ENCODE results near the gene AATK. TPM values are rescaled to one million over a fixed set of nuclear protein-coding genes. Genes with fewer than 3 reads are reported as not detected.

Gene AATK
- total and polyA plus RNA-seq, 8 donors: 13.3 to 48.5 (median 19.4) TPM

GRCh38 chr17:81196505-81197408 is 30.7 kb upstream of the AATK start:
- H3K9me3 ChIP-seq: no peaks in the 10 kb centered on the region
- H3K27me3 ChIP-seq: no peaks in the 10 kb centered on the region
- no peak overlapping the region for H3K4me3 ChIP-seq
- TF ChIP-seq CTCF (IDR thresholded peaks at IDR 0.05): no peak
- peaks cover 0 to 46% of the 10 kb centered on the region in 2 donors for H3K36me3 ChIP-seq
- no peak for ATAC-seq
- peak in 1 of 4 donors; percentile 76 for DNase-seq
- intact Hi-C loops (cut with DNase I): no loop called here
- peaks cover 0 to 22% of the 10 kb centered on the region in 2 donors for H3K4me1 ChIP-seq
- H3K27ac ChIP-seq: no peak overlapping the region

- DNase-seq (peak in 1 of 4 donors; percentile 47), ATAC-seq (no peak)
- no peak for TF ChIP-seq CTCF (IDR thresholded peaks at IDR 0.05)
- Histone ChIP-seq H3K4me3 (no peak overlapping the region), H3K27ac (no peak overlapping the region), H3K27me3 (no peaks in the 10 kb centered on the region), H3K9me3 (no peaks in the 10 kb centered on the region), H3K36me3 (peaks cover 0 to 49% of the 10 kb centered on the region in 2 donors), H3K4me1 (peaks cover 0 to 21% of the 10 kb centered on the region in 2 donors)
- intact Hi-C loops (cut with DNase I): no loop called here
Measured at GRCh38 chr17:81195941-81196495, 30.0 kb upstream of the AATK start.

- DNase-seq: no peak
- no peaks in the 10 kb centered on the region for H3K27me3 ChIP-seq
- H3K27ac ChIP-seq: no peak overlapping the region
- intact Hi-C loops (cut with DNase I): no loop called here
- H3K36me3 ChIP-seq: peaks cover 0 to 57% of the 10 kb centered on the region in 2 donors
- no peaks in the 10 kb centered on the region for H3K9me3 ChIP-seq
- ATAC-seq: no peak
- TF ChIP-seq CTCF (IDR thresholded peaks at IDR 0.05): no peak
- H3K4me1 ChIP-seq: peaks cover 0 to 13% of the 10 kb centered on the region in 2 donors
- H3K4me3 ChIP-seq: no peak overlapping the region
Measured at GRCh38 chr17:81194941-81195901, 29.2 kb upstream of the AATK start.

GRCh38 chr17:81194225-81194760 is 28.3 kb upstream of the AATK start:
- ATAC-seq: no peak
- Histone ChIP-seq H3K27ac (no peak overlapping the region), H3K27me3 (no peaks in the 10 kb centered on the region), H3K4me3 (no peak overlapping the region), H3K4me1 (peaks cover 0 to 7% of the 10 kb centered on the region in 2 donors), H3K9me3 (no peaks in the 10 kb centered on the region), H3K36me3 (peaks cover 0 to 62% of the 10 kb centered on the region in 2 donors)
- intact Hi-C loops (cut with DNase I): no loop called here
- TF ChIP-seq CTCF (IDR thresholded peaks at IDR 0.05): no peak
- no peak for DNase-seq

Measured in left lung (tissue), 10 donors.